Prostate gland (tissue), 2 donors: ENCODE data around the gene WWOX.

Experiments
- CTCF ChIP-seq, 4 experiments: fragments of 200-600 bp in 2 of 4; fragments of 450-650 bp in 2 of 4; sonication (generic) in 2 of 4; IDR thresholded peaks; 1 replicate in 3 of 4; 2 replicates in 1 of 4; pipeline ENCODE4 v1.5.1; 2016 to 2019; ENCODE audit warnings: antibody characterized with exemption in 4 of 4, mild to moderate bottlenecking in 2 of 4, moderate library complexity in 2 of 4
- POLR2A ChIP-seq: fragments of 450-650 bp; IDR thresholded peaks from one replicate; pipeline ENCODE4 v1.6.1; 2016; ENCODE audit warnings: antibody characterized with exemption, mild to moderate bottlenecking

GRCh38 chr16:78458588-78458987, 359.1 kb downstream of the WWOX start:
- TF ChIP-seq CTCF (IDR thresholded peaks at IDR 0.05) (no peak), POLR2A (no peak)
